NCI-H1092 treated with DMSO at 0.1 percent for 48 hours (cell line): Measurements from ENCODE around the gene ADPRS.

Experiments
- DNase-seq: peaks from one replicate; lab custom pipeline; 2025; lab: John Stamatoyannopoulos, UW

ADPRS gene

GRCh38 chr1:36133484-36133883, 44.8 kb downstream of the ADPRS start:
- DNase-seq = peak; percentile 19

DNA sequence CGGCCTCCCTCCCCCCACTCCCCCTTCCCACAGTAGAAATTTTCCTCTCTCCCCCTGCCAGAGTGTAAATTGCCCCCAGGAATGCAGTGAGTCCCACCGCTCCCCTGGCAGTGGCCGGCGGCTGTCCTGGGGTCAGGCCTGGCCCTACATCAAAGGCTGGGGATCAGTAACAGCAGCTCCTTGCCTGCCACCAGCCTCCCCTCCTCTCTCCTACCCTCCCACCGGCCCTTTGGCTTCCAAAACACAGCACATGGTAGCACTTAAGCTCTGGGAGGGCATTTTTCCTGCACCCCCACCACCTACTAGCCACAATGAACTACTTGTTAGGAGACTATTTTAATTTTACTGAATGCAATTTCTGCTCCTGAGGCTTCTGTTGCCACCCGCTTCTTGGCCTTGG, 45.3 kb downstream of the ADPRS start:
- DNase-seq = no peak

DNA sequence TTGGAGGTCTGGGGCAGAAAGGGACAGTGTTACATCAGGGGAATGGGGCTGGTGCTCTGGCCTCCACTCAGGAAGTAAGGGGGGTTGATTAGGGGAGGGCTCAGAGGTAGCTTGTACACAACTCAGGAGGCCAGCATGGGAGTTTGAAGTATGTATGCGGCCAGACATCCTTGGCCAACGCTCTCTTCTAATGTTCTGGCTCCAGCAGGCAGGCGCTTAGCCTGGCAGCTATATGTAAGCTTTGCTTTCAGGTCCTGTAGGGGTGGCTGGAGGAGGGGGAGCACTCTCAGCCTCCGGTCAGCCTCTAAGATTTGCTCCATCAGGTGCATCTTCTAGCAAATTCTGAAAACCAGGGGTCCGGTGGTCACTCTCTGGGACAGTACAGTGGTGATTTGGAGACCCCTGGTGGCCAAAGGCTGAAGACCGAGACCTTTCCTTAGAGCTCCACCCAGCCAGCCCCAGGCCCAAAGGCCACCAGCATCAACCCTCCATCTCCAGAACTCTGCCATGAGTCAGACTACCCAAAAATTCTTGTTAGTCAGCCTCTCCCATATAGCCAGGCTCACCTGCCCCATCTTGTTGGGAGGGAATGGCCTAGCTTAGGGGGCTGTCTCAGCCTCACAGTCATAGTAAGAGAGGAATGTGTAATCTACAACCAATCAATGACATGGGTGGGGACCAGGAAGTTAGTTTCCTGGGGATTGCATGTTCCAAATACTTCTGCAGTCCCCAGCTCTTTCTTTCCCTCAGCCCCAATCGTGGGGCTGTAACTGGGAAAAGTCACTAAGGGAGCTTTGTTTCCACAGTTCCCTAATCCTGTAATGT, 46.0 kb downstream of the ADPRS start:
- DNase-seq = peak; percentile 63

- no peak for DNase-seq
These were observed 46.6 kb downstream of the ADPRS start for GRCh38 chr1:36135330-36135667.

DNA sequence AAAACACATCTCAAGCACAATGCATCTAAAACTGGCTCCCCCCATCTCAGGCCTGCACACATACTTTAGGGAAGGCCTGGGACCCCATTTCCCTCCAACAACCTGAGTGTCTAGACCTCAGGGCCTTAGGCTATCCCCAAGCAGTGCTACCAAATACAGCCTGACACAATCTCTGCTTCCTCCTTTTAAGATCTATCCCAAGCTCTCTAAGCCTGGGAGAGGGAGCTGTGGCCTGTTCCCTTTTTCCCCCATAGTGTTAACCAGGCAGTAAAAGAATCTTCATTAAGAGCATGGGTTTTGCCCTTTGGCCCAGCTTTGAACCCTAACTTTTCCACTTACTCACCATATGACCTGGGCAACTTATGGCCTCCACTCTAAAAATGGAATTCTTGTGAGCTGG, 47.1 kb downstream of the ADPRS start:
- DNase-seq = no peak

- DNase-seq = no peak
These were observed 47.8 kb downstream of the ADPRS start for GRCh38 chr1:36136535-36136934.

DNA sequence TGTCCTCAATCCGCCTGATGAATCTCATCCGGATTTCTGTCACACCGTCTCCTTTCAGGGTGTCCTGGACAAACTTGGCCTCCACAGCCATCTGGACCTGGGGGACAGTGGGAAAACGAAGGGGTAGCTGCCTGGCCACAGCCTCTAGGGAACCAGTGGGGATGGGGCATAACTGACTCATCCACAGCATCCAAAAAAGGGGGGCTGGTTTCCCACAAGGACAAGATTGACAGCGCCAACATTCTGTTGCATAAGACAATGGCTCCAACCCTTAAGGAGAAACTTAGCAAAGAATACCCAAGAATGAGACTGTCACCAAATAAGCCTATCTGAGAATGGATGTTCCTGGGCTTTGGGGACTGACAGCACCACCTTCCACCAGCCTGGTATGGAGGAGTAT, 48.5 kb downstream of the ADPRS start:
- no peak for DNase-seq

DNA sequence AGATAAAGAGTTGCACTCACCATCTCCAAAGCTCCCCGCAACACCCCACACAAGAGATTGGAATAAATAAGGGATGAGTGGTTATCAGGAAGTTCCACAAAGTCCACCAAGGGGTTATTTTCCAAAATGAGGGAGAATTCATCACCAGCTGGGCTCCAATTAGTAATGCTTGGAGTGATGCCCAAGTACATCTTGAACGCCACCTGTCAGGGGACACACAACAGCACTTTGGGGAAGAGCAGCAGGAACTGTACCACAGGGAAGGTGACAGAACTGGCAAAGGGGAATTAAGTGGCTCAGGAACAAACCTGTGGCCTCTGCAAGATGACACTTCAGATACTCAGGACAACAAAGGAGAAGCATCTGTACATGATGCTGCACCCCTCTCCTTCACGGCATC, 49.1 kb downstream of the ADPRS start:
- DNase-seq = peak; percentile 46

- no peak for DNase-seq
These were observed 50.8 kb downstream of the ADPRS start for GRCh38 chr1:36139521-36139920.

- peak; percentile 73 for DNase-seq
These were observed 53.4 kb downstream of the ADPRS start for GRCh38 chr1:36142121-36142520.

DNA sequence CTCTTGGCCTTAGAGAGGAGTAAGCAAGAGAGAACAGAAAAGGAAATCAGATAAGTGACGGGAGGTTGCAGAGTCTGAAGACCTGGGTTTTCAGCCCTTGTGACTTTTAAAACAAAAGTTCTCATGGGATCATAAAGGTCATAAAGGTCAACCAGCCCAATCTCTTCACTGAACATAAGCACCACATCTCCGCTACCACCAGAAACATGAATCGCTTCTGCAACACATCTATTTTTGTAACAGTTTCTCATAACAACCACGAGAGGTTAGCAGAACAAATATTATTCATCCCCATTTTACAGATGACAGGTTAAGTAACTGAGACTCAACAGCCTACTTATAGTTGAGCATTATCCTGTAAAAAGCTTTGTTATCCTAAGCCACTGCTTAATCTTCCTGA, 54.7 kb downstream of the ADPRS start:
- DNase-seq = no peak
